ENCODE data around the gene TMTC4. TPM values are rescaled to one million over a fixed set of nuclear protein-coding genes. Genes with fewer than 3 reads are reported as not detected.
A peak's percentile ranks its signal among the peaks of the same experiment; 100 is the strongest.

Gene TMTC4
- total RNA-seq, 1 experiment from 2014 or later = 28.1 TPM

GRCh38 chr13:100662468-100663211 lies 12.0 kb downstream of the TMTC4 start:
- Histone ChIP-seq H3K4me2 (ENCODE audit: insufficient read depth, insufficient read length, low read length) (no peak overlapping the region), H4K20me1 (ENCODE audit: control insufficient read depth, insufficient read depth, insufficient read length) (no peaks in the 10 kb centered on the region), H3K4me1 (ENCODE audit: insufficient read depth, low read length) (no peaks in the 10 kb centered on the region; the same call in 1 of the 2 replicates), H4K91ac (ENCODE audit: insufficient read length, low read depth, low read length) (no peak overlapping the region), H3K27ac (ENCODE audit: insufficient read length, low read depth, low read length) (no peak overlapping the region), H3K56ac (ENCODE audit: insufficient read length, low read depth, low read length) (no peak overlapping the region), H2BK15ac (ENCODE audit: low read depth, low read length) (no peak overlapping the region), H3K23ac (ENCODE audit: insufficient read length, low read depth, low read length) (no peak overlapping the region), H3K18ac (ENCODE audit: insufficient read length, low read depth, low read length) (no peak overlapping the region), H3K9me3 (ENCODE audit: control insufficient read depth, low read depth, low read length) (no peaks in the 10 kb centered on the region), H3K14ac (ENCODE audit: insufficient read depth, low read length) (no peak overlapping the region), H2AFZ (ENCODE audit: low read length) (no peak overlapping the region), H2BK120ac (ENCODE audit: low read depth, low read length, poor library complexity, severe bottlenecking) (no peak overlapping the region), H3K79me1 (ENCODE audit: insufficient read depth, low read depth, low read length, poor library complexity, severe bottlenecking) (no peaks in the 10 kb centered on the region), H4K8ac (replicated peaks; ENCODE audit: insufficient read length, low read depth, low read length) (no peak overlapping the region), H3K4ac (ENCODE audit: low read depth, low read length) (no peak overlapping the region), H2BK20ac (ENCODE audit: low read depth, low read length, poor library complexity, severe bottlenecking) (no peak overlapping the region), H3K79me2 (ENCODE audit: insufficient read depth, low read length) (no peaks in the 10 kb centered on the region), H3K9ac (ENCODE audit: extremely low read depth, insufficient read length, low read length) (no peak overlapping the region), H3K23me2 (ENCODE audit: insufficient read length, low read depth, low read length, poor library complexity, severe bottlenecking) (no peaks in the 10 kb centered on the region), H2BK5ac (ENCODE audit: insufficient read length, low read length) (no peak overlapping the region), H3T11ph (ENCODE audit: low read length) (no peak overlapping the region), H3K27me3 (ENCODE audit: insufficient read depth, low read length) (no peaks in the 10 kb centered on the region), H2BK12ac (ENCODE audit: insufficient read length, low read depth, low read length) (no peak overlapping the region), H4K5ac (ENCODE audit: insufficient read length, low read depth, low read length) (no peak overlapping the region), H2AK5ac (ENCODE audit: insufficient read length, low read length) (no peak overlapping the region)
- no peak for DNase-seq
- peak overlapping the region in 1 of 3 experiments; percentile 34; a peak in 1 of 7 replicates for H3K27ac Mint-ChIP-seq
- no peaks in the 10 kb centered on the region for H3K27me3 Mint-ChIP-seq (ENCODE audit: low read depth)
- H3K9me3 Mint-ChIP-seq = no peaks in the 10 kb centered on the region
- H3K4me3 Mint-ChIP-seq = no peak overlapping the region
- H3K36me3 Mint-ChIP-seq (ENCODE audit: insufficient read depth in 1 of 3, low read depth in 3 of 3) = peaks cover 37 to 81% (median 78%) of the 10 kb centered on the region in 3 experiments
- H3K4me1 Mint-ChIP-seq = peaks cover 12 to 21% of the 10 kb centered on the region in 2 experiments
- no CpG with 5 or more reads among the region's 24 CpGs for WGBS (ENCODE audit: extremely low coverage, insufficient read length, low lambda C conversion rate)
- no peak for TF ChIP-seq CTCF (conservative IDR thresholded peaks at IDR 0.05)
